BE2C (cell line): ENCODE measurements around the gene CHST11.

Experiments used
- DNase-seq: peaks from one replicate; pipeline ENCODE4 v3.0.0-alpha.2; 2020
- H3K27me3 ChIP-seq: fragments of 250-450 bp; sonication (Bioruptor Pico); 2 replicates; pipeline ENCODE4 v1.5.1; 2020; ENCODE audit warnings: mild to moderate bottlenecking
- H3K36me3 ChIP-seq: fragments of 250-450 bp; sonication (Bioruptor Pico); 2 replicates; pipeline ENCODE4 v1.5.1; 2020; ENCODE audit warnings: mild to moderate bottlenecking
- H3K4me1 ChIP-seq: fragments of 250-450 bp; sonication (Bioruptor Pico); 2 replicates; pipeline ENCODE4 v1.5.1; 2020
- H3K4me3 ChIP-seq: 2 replicates; pipeline ENCODE4 v1.5.1; 2011; ENCODE audit warnings: low read depth, low read length
- H3K9me3 ChIP-seq: fragments of 250-450 bp; sonication (Bioruptor Pico); 2 replicates; pipeline ENCODE4 v1.5.1; 2020
- TF ChIP-seq, protein P1 (sequence below): IDR thresholded peaks from 2 replicates; pipeline ENCODE4 v1.5.1; 2012; ENCODE audit warnings: mild to moderate bottlenecking, low read depth, low read length

The CHST11 gene

DNA sequence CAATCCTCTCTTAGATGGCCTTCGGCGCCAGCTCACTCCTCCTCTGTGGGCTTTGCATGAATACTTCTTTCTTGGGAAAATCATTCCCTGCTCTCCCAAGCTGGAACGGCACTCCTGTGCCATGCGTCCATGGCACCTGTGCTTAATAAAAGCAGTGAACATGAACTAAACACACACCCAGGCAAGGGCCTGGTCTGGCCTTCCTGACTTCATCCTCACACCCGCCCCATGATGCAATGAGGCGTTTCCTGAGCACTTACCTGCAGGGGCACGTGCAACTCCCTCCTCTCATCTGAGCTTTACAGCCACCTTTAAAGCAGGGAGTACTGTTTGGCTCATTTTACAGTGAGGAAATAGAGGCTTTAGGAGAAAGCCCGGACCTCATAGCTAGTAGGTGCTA is 281.6 kb downstream of the CHST11 start:
- no peak overlapping the region for H3K4me3 ChIP-seq
- TF ChIP-seq, protein P1, sequence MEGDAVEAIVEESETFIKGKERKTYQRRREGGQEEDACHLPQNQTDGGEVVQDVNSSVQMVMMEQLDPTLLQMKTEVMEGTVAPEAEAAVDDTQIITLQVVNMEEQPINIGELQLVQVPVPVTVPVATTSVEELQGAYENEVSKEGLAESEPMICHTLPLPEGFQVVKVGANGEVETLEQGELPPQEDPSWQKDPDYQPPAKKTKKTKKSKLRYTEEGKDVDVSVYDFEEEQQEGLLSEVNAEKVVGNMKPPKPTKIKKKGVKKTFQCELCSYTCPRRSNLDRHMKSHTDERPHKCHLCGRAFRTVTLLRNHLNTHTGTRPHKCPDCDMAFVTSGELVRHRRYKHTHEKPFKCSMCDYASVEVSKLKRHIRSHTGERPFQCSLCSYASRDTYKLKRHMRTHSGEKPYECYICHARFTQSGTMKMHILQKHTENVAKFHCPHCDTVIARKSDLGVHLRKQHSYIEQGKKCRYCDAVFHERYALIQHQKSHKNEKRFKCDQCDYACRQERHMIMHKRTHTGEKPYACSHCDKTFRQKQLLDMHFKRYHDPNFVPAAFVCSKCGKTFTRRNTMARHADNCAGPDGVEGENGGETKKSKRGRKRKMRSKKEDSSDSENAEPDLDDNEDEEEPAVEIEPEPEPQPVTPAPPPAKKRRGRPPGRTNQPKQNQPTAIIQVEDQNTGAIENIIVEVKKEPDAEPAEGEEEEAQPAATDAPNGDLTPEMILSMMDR: no peak
- H3K36me3 ChIP-seq: no peaks in the 10 kb centered on the region
- peaks cover 35% of the 10 kb centered on the region for H3K4me1 ChIP-seq
- no peaks in the 10 kb centered on the region for H3K9me3 ChIP-seq
- DNase-seq: no peak
- no peaks in the 10 kb centered on the region for H3K27me3 ChIP-seq

DNA sequence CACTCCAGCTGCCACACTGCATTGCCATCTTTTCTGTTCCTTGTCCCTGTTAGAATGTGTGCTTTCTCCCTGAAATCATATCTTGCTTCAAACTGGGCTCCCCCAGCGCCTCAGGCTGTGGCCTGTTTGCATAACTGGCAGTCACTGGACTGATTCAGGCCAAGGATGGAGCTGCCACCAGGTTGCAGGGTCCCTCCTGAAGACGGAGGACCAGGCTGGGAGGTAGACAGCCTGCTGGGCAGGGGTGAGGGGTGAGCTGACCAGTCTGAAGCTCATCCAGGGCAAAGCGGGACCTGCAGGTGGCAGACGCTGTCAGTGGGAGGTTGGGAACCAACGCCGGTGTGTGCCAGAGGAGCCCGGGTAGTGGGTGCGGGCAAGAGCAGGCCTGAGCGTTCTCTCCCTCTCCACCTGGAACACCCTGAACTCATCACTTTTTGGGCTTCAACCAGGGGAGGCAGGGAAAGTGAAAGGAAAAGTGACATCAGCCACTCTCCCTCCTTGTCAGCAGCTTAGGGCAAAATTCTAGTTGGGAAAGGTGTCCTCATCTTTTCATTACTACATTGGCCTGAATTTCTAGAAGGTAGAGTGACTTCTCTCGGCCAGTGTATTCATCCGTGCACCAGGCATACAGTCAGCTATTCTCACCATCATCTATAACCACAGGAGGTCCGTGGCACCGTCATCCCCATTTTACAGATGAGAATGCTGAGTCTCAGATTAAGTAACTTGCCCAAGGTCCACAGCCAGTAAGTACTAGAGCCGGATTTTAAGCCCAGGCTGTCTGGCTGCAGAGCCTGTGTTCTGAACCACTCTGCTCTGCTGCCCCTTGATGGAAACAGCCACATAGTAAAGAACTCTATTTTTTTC is 282.3 kb downstream of the CHST11 start:
- Histone ChIP-seq H3K27me3 (no peaks in the 10 kb centered on the region), H3K36me3 (no peaks in the 10 kb centered on the region), H3K4me1 (peaks cover 29% of the 10 kb centered on the region), H3K9me3 (no peaks in the 10 kb centered on the region), H3K4me3 (no peak overlapping the region)
- TF ChIP-seq, protein P1: no peak
- no peak for DNase-seq

DNA sequence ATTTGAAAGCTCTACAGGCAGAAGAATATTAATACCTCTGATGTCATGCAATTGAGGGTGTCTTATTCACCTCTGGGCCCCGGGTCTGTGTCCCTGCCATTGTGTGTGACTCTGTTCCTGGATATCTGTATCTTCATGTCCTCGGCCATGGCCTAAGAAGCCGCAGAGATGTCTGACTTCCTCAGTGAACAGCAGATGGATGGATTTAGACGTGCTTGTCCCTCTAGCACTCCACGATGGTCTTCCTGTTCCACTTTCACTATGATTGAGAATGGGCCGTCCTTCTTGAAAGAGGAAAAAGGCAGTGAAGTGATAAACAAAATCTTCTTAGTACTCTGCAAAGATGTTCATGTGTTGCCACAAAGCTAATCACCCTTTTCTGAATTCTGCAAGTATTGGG is 283.9 kb downstream of the CHST11 start:
- no peak for DNase-seq
- no peak overlapping the region for H3K4me3 ChIP-seq

DNA sequence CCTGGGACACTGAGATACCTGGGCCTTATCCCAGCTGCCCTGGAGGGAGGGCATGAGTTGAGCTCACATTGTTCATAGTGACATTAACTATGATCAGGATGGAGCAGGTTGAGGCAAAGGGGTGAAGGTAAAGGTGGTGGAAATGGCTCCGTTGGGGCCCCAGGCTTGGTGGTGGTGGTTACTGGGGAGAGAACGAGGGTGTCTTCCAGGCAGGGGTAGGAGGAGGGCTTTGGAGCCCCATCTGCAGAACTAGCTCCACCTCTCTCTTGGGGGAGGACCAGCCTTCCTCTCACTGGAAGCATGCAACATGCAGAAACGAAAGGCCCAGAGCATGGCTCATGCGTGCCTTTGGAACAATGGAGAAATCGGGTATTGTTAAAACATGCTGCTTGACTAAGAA is 284.3 kb downstream of the CHST11 start:
- peaks cover 19% of the 10 kb centered on the region for H3K4me1 ChIP-seq
- no peaks in the 10 kb centered on the region for H3K9me3 ChIP-seq
- H3K36me3 ChIP-seq: no peaks in the 10 kb centered on the region
- no peaks in the 10 kb centered on the region for H3K27me3 ChIP-seq
- no peak overlapping the region for H3K4me3 ChIP-seq
- DNase-seq: no peak
- TF ChIP-seq, protein P1: no peak

More for the DNA sequence above, 283.9 kb downstream of the CHST11 start:
- Histone ChIP-seq H3K9me3 (no peaks in the 10 kb centered on the region), H3K4me1 (peaks cover 22% of the 10 kb centered on the region), H3K36me3 (no peaks in the 10 kb centered on the region), H3K27me3 (no peaks in the 10 kb centered on the region)
- TF ChIP-seq, protein P1: no peak

DNA sequence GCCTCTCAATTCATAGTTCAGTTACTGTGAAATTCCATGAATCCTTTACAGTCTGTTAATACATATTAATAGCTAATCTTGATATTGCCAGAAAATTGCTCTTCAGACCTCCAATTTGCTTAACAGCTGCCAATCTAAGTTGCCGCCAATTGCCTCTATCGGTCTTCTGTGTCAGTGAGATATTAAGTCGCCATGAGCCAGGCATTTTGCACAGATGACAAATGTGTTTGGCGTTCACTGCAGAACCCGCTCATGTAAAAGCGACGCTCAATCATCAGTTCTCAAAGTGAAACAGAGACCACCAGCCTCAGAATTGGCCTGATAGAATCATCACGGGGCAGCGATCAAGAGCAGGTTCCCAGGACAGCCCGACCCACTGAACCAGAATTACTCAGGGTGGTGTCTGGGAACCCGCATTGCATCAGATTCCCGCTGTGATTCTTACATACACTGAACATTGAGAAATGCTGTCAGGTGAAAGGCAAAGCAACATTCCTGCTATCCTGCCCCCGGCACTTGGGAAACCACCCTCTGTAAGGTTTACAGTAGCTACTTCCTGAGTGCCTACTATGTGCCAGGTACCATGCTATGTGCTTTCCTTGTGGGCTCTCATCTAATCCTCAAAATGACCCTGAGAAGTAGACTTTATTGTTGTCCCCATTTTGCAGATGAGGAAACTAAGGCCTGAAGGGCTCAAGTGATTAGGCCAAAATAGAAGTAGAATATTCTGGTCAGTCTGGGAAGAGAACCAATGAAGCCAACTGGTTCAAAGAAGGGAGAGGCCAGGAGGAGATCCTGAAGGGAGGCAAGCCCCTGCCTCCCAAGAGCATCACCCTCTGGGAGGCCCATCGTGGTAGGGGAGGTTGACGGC is 285.0 kb downstream of the CHST11 start:
- no peak overlapping the region for H3K4me3 ChIP-seq
- no peaks in the 10 kb centered on the region for H3K27me3 ChIP-seq
- H3K36me3 ChIP-seq: no peaks in the 10 kb centered on the region
- H3K9me3 ChIP-seq: no peaks in the 10 kb centered on the region
- DNase-seq: no peak
- peaks cover 14% of the 10 kb centered on the region for H3K4me1 ChIP-seq
- TF ChIP-seq, protein P1: no peak
